HG02623 (cell line): ENCODE measurements around the gene ZNF219.
A peak's percentile ranks its signal among the peaks of the same experiment; 100 is the strongest.

Experiments
- ATAC-seq: cut with Tn5 transposase; IDR thresholded peaks from one replicate; pipeline ENCODE4 v1.9.1; 2021; ENCODE audit warnings: moderate library complexity; ENCODE audit not compliant: unreplicated experiment

Gene ZNF219

GRCh38 chr14:21102521-21103410, 4.3 kb upstream of the ZNF219 start:
- ATAC-seq = no peak

GRCh38 chr14:21101802-21102413, 3.5 kb upstream of the ZNF219 start:
- no peak for ATAC-seq

GRCh38 chr14:21100931-21101330, 2.5 kb upstream of the ZNF219 start, which contains the start of gene TMEM253:
Gene TMEM253, plus strand, starts transcription at chr14:21101066. Its CDS starts 278 bp downstream, at chr14:21101344.
- ATAC-seq = no peak

- no peak for ATAC-seq
These were observed 1.1 kb upstream of the ZNF219 start for GRCh38 chr14:21099596-21099985.

GRCh38 chr14:21098892-21099595, 589 bp upstream of the ZNF219 start:
- no peak for ATAC-seq

GRCh38 chr14:21097636-21098075, 799 bp downstream of the ZNF219 start:
- ATAC-seq = no peak

- no peak for ATAC-seq
These were observed 1.3 kb downstream of the ZNF219 start for GRCh38 chr14:21096978-21097635.

- no peak for ATAC-seq
These were observed 2.0 kb downstream of the ZNF219 start for GRCh38 chr14:21096438-21096837.

- ATAC-seq = no peak
These were observed 2.8 kb downstream of the ZNF219 start for GRCh38 chr14:21095430-21096205.

GRCh38 chr14:21093769-21094681, 4.4 kb downstream of the ZNF219 start:
- no peak for ATAC-seq

- no peak for ATAC-seq
These were observed 5.4 kb downstream of the ZNF219 start for GRCh38 chr14:21093018-21093417.

- peak; percentile 74 for ATAC-seq
These were observed 6.0 kb downstream of the ZNF219 start for GRCh38 chr14:21092273-21093011.

- ATAC-seq = no peak
These were observed 6.6 kb downstream of the ZNF219 start for GRCh38 chr14:21091821-21092272.

- no peak for ATAC-seq
These were observed 7.4 kb downstream of the ZNF219 start for GRCh38 chr14:21090940-21091663.

- ATAC-seq = no peak
These were observed 8.1 kb downstream of the ZNF219 start for GRCh38 chr14:21090194-21090939.

- no peak for ATAC-seq
These were observed 8.6 kb downstream of the ZNF219 start for GRCh38 chr14:21089877-21090193.

GRCh38 chr14:21089271-21089670, 9.2 kb downstream of the ZNF219 start:
- no peak for ATAC-seq
